ENCODE measurements around the gene NPAS2. TPM values are rescaled to one million over a fixed set of nuclear protein-coding genes. Genes with fewer than 3 reads are reported as not detected.

Gene NPAS2
- total RNA-seq, 1 donor from 2014 or later, result 72.6 TPM

- H3K9me3 ChIP-seq, result no peaks in the 10 kb centered on the region
- no peaks in the 10 kb centered on the region for H3K27me3 ChIP-seq
- peaks cover 0 to 3% of the 10 kb centered on the region in 2 donors for H3K4me1 ChIP-seq
- no peak for TF ChIP-seq CTCF (IDR thresholded peaks at IDR 0.05)
- H3K27ac ChIP-seq, result no peak overlapping the region
- intact Hi-C loops (cut with DNase I), result no loop called here
- peaks cover 5 to 6% of the 10 kb centered on the region in 2 donors for H3K36me3 ChIP-seq
- DNase-seq (ENCODE audit: low spot score in 2 of 2), result no peak
- H3K4me3 ChIP-seq, result no peak overlapping the region
These were observed 86.2 kb downstream of the NPAS2 start for GRCh38 chr2:100906131-100906530.

DNA sequence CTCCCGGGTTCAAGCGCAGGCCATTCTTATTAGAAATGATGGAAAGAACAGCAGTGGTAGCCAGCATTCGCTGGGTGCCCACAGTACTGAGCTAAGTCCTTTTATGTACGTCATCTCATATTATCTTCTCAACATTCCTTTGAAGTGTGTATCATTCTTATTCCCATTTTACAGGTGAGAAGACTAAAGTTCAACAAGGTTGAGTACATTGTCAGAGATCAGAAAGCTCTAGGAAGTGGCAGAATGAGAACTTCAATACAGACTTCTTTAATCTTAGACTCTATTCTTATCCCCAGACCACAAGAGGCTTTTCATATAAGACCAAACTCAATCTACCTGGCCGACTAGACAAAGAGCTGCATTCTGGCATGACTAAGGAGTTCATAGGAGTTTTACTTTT lies 86.7 kb downstream of the NPAS2 start:
- Histone ChIP-seq H3K27ac (no peak overlapping the region), H3K4me1 (peaks cover 0 to 3% of the 10 kb centered on the region in 2 donors), H3K27me3 (no peaks in the 10 kb centered on the region), H3K9me3 (no peaks in the 10 kb centered on the region), H3K36me3 (peaks cover 5 to 6% of the 10 kb centered on the region in 2 donors), H3K4me3 (no peak overlapping the region)
- DNase-seq (ENCODE audit: low spot score in 2 of 2), result no peak
- TF ChIP-seq CTCF (IDR thresholded peaks at IDR 0.05), result no peak
- intact Hi-C loops (cut with DNase I), result no loop called here

- Histone ChIP-seq H3K27ac (no peak overlapping the region), H3K4me1 (no peaks in the 10 kb centered on the region), H3K27me3 (no peaks in the 10 kb centered on the region), H3K9me3 (no peaks in the 10 kb centered on the region), H3K4me3 (no peak overlapping the region), H3K36me3 (peaks cover 5 to 6% of the 10 kb centered on the region in 2 donors)
- intact Hi-C loops (cut with DNase I), result no loop called here
- no peak for DNase-seq (ENCODE audit: low spot score in 2 of 2)
- no peak for TF ChIP-seq CTCF (IDR thresholded peaks at IDR 0.05)
These were observed 87.9 kb downstream of the NPAS2 start for GRCh38 chr2:100907832-100908231.

DNA sequence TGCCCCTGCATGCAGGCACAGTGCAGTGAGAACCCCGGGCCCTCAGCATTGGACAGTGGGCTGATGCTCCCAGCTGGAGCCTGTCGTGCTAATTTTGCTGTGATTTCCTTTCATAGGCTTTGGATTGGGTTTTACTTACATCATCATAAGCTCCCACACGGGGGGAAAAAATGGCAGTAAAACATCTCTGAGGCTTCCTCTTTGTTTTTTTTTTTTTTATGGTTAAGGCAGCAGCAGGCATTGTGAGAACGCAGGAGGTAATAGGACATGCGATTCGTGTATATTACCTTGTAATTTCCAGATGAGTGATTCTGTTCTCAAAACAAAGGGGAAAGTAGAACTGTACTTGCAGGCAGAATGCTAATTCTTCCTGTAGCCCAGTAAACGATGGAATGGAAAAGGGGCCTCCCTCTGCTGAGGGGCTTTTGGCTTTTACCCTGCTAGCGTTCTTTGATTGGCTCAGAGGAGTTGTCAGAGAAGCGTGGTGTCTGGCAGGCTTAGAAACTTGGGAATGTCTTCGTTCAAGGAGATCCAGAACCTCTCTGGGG lies 89.7 kb downstream of the NPAS2 start:
- H3K36me3 ChIP-seq, result peaks cover 7 to 21% of the 10 kb centered on the region in 2 donors
- H3K27ac ChIP-seq, result no peak overlapping the region
- no peaks in the 10 kb centered on the region for H3K27me3 ChIP-seq
- no peak for TF ChIP-seq CTCF (IDR thresholded peaks at IDR 0.05)
- no peak for DNase-seq (ENCODE audit: low spot score in 2 of 2)
- no peak overlapping the region for H3K4me3 ChIP-seq
- H3K9me3 ChIP-seq, result no peaks in the 10 kb centered on the region
- no peaks in the 10 kb centered on the region for H3K4me1 ChIP-seq
- intact Hi-C loops (cut with DNase I), result no loop called here

GRCh38 chr2:100910111-100910510 lies 90.2 kb downstream of the NPAS2 start:
- H3K36me3 ChIP-seq, result peaks cover 5 to 21% of the 10 kb centered on the region in 2 donors
- intact Hi-C loops (cut with DNase I), result no loop called here
- no peak for TF ChIP-seq CTCF (IDR thresholded peaks at IDR 0.05)
- H3K9me3 ChIP-seq, result no peaks in the 10 kb centered on the region
- no peak overlapping the region for H3K4me3 ChIP-seq
- no peak overlapping the region for H3K27ac ChIP-seq
- no peaks in the 10 kb centered on the region for H3K4me1 ChIP-seq
- H3K27me3 ChIP-seq, result no peaks in the 10 kb centered on the region
- DNase-seq (ENCODE audit: low spot score in 2 of 2), result no peak

GRCh38 chr2:100919316-100919715 lies 99.4 kb downstream of the NPAS2 start:
- DNase-seq (ENCODE audit: low spot score in 2 of 2), result no peak
- Histone ChIP-seq H3K27me3 (no peaks in the 10 kb centered on the region), H3K36me3 (peaks cover 0 to 2% of the 10 kb centered on the region in 2 donors), H3K4me3 (no peak overlapping the region), H3K4me1 (peaks cover 3 to 6% of the 10 kb centered on the region in 2 donors), H3K9me3 (no peaks in the 10 kb centered on the region), H3K27ac (no peak overlapping the region)
- intact Hi-C loops (cut with DNase I), result no loop called here
- TF ChIP-seq CTCF (IDR thresholded peaks at IDR 0.05), result peak in 2 of 3 experiments; percentile 8 to 22

All from ascending aorta (tissue), 2 donors.